ENCODE data around the gene KLHL4. TPM values are rescaled to one million over a fixed set of nuclear protein-coding genes. Genes with fewer than 3 reads are reported as not detected.
"Not testable (repeated sequence)": the region's sequence is repeated elsewhere in the genome, so short reads cannot be mapped to it uniquely, and the experiment has no call there.

KLHL4 gene
- total and polyA plus RNA-seq, 2 donors: 0.16 to 1.7 TPM

DNA sequence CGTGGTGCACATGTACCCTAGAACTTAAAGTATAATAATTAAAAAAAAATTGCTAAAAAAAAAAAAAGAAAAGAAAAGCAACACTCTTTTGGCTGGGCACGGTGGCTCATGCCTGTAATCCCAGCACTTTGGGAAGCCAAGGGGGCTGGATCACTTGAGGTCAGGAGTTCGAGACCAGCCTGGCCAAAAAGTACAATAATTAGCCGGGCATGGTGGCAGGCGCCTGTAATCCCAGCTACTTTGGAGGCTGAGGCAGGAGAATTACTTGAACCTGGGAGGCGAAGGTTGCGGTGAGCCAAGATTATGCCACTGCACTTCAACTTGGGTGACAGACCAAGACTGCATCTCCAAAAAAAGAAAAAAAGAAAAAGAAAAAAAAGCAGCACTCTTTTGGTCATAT, 171.6 kb downstream of the KLHL4 start:
- 95% methylated on average over 7 of the region's 7 CpGs for WGBS

DNA sequence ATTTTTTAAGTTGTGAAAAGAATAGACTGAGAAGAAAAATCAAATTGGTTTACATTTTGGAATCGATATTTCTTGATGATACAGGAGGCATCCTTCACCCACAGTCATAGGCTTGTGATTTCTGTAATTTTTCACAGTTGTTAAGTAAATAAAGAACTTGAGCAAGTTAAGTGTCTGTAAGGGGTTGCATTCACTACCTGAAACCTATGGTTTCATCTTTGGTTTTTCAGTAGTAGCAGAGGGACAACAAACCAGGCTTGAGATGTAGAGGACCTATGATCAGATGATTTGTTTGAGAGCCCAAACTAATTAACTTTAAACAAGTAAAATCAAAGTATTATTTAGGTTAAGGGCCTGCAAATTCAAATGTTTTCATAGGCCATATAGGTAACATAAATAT, 175.6 kb downstream of the KLHL4 start:
- no peak for DNase-seq (ENCODE audit: low read depth in 6 of 9, low spot score in 9 of 9)
- WGBS: 88% methylated on average over 1 of the region's 1 CpG
- Histone ChIP-seq H3K27ac (ENCODE audit: low read depth in 1 of 2, low read length in 1 of 2) (no peak overlapping the region), H3K4me3 (ENCODE audit: low read length in 2 of 2) (no peak overlapping the region), H3K4me1 (ENCODE audit: control insufficient read depth in 2 of 2, insufficient read depth in 2 of 2, low read length in 2 of 2) (no peaks in the 10 kb centered on the region), H3K9me3 (ENCODE audit: control insufficient read depth in 2 of 2, insufficient read depth in 1 of 2, low read length in 1 of 2) (no peaks in the 10 kb centered on the region), H3K27me3 (ENCODE audit: control insufficient read depth in 2 of 2, insufficient read depth in 1 of 2, low read length in 1 of 2) (no peaks in the 10 kb centered on the region), H3K36me3 (ENCODE audit: control insufficient read depth in 2 of 2, insufficient read depth in 2 of 2, low read length in 1 of 2) (no peaks in the 10 kb centered on the region)

More for the DNA sequence above, 171.6 kb downstream of the KLHL4 start:
- H3K27me3 ChIP-seq (ENCODE audit: control insufficient read depth in 2 of 2, insufficient read depth in 1 of 2, low read length in 1 of 2); H3K4me1 ChIP-seq (ENCODE audit: control insufficient read depth in 2 of 2, insufficient read depth in 2 of 2, low read length in 2 of 2); H3K4me3 ChIP-seq (ENCODE audit: low read length in 2 of 2); H3K9me3 ChIP-seq (ENCODE audit: control insufficient read depth in 2 of 2, insufficient read depth in 1 of 2, low read length in 1 of 2); H3K36me3 ChIP-seq (ENCODE audit: control insufficient read depth in 2 of 2, insufficient read depth in 2 of 2, low read length in 1 of 2); H3K27ac ChIP-seq (ENCODE audit: low read depth in 1 of 2, low read length in 1 of 2); DNase-seq (ENCODE audit: low read depth in 6 of 9, low spot score in 9 of 9): not testable (repeated sequence)

DNA sequence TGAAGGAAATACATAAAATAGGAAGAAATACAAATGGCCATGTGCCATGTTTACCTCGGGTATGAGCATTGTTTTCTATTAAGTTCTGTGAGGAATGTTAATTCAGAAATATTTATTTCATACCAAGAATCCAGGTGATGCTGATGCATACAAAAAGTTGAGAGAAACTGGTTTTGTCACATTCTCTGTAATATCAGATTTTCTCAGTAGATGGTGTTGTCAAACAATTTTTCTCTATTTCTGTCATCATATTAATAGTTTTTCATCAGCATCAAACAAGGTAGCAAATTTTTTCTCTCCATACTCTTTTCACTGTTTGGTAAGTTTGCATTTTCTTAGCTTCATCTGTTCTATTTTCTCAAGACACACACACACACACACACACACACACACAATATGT, 179.8 kb downstream of the KLHL4 start:
- no peak for DNase-seq (ENCODE audit: low read depth in 6 of 9, low spot score in 9 of 9)
- Histone ChIP-seq H3K4me1 (ENCODE audit: control insufficient read depth in 2 of 2, insufficient read depth in 2 of 2, low read length in 2 of 2) (no peaks in the 10 kb centered on the region), H3K36me3 (ENCODE audit: control insufficient read depth in 2 of 2, insufficient read depth in 2 of 2, low read length in 1 of 2) (no peaks in the 10 kb centered on the region), H3K27ac (ENCODE audit: low read depth in 1 of 2, low read length in 1 of 2) (no peak overlapping the region), H3K4me3 (ENCODE audit: low read length in 2 of 2) (no peak overlapping the region), H3K27me3 (ENCODE audit: control insufficient read depth in 2 of 2, insufficient read depth in 1 of 2, low read length in 1 of 2) (no peaks in the 10 kb centered on the region), H3K9me3 (ENCODE audit: control insufficient read depth in 2 of 2, insufficient read depth in 1 of 2, low read length in 1 of 2) (no peaks in the 10 kb centered on the region)
- WGBS: 78% methylated on average over 1 of the region's 1 CpG

GRCh38 chrX:87702795-87703194, 185.2 kb downstream of the KLHL4 start:
- Histone ChIP-seq H3K4me1 (ENCODE audit: control insufficient read depth in 2 of 2, insufficient read depth in 2 of 2, low read length in 2 of 2) (no peaks in the 10 kb centered on the region), H3K27me3 (ENCODE audit: control insufficient read depth in 2 of 2, insufficient read depth in 1 of 2, low read length in 1 of 2) (no peaks in the 10 kb centered on the region), H3K9me3 (ENCODE audit: control insufficient read depth in 2 of 2, insufficient read depth in 1 of 2, low read length in 1 of 2) (peaks cover 0 to 4% of the 10 kb centered on the region in 2 donors), H3K36me3 (ENCODE audit: control insufficient read depth in 2 of 2, insufficient read depth in 2 of 2, low read length in 1 of 2) (no peaks in the 10 kb centered on the region), H3K27ac (ENCODE audit: low read depth in 1 of 2, low read length in 1 of 2) (no peak overlapping the region), H3K4me3 (ENCODE audit: low read length in 2 of 2) (no peak overlapping the region)
- 83% methylated on average over 3 of the region's 3 CpGs for WGBS
- DNase-seq (ENCODE audit: low read depth in 6 of 9, low spot score in 9 of 9): no peak

DNA sequence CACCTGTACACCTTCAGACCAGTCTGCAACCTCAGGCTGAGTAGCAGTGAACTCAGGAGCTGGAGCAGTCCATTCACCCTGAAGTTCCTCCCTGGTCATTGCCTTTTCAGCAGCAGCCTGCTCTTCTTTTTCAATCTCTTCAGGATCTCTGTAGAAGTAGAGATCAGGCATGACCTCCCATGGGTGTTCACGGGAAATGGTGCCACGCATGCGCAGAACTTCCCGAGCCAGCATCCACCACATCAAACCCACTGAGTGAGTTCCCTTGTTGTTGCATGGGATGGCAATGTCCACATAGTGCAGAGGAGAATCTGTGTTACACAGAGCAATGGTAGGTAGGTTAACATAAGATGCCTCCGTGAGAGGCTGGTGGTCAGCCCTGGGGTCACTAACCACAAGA, 185.9 kb downstream of the KLHL4 start:
- not testable (repeated sequence) for H3K27ac ChIP-seq (ENCODE audit: low read depth in 1 of 2, low read length in 1 of 2); DNase-seq (ENCODE audit: low read depth in 6 of 9, low spot score in 9 of 9); H3K36me3 ChIP-seq (ENCODE audit: control insufficient read depth in 2 of 2, insufficient read depth in 2 of 2, low read length in 1 of 2); H3K27me3 ChIP-seq (ENCODE audit: control insufficient read depth in 2 of 2, insufficient read depth in 1 of 2, low read length in 1 of 2); H3K4me1 ChIP-seq (ENCODE audit: control insufficient read depth in 2 of 2, insufficient read depth in 2 of 2, low read length in 2 of 2); H3K9me3 ChIP-seq (ENCODE audit: control insufficient read depth in 2 of 2, insufficient read depth in 1 of 2, low read length in 1 of 2); H3K4me3 ChIP-seq (ENCODE audit: low read length in 2 of 2)
- WGBS: 96% methylated on average over 2 of the region's 5 CpGs

- H3K27ac ChIP-seq (ENCODE audit: low read depth in 1 of 2, low read length in 1 of 2): no peak overlapping the region
- H3K4me3 ChIP-seq (ENCODE audit: low read length in 2 of 2): no peak overlapping the region
- no peaks in the 10 kb centered on the region for H3K27me3 ChIP-seq (ENCODE audit: control insufficient read depth in 2 of 2, insufficient read depth in 1 of 2, low read length in 1 of 2)
- no peaks in the 10 kb centered on the region for H3K4me1 ChIP-seq (ENCODE audit: control insufficient read depth in 2 of 2, insufficient read depth in 2 of 2, low read length in 2 of 2)
- WGBS: 95% methylated on average over 2 of the region's 2 CpGs
- no peaks in the 10 kb centered on the region for H3K36me3 ChIP-seq (ENCODE audit: control insufficient read depth in 2 of 2, insufficient read depth in 2 of 2, low read length in 1 of 2)
- no peak for DNase-seq (ENCODE audit: low read depth in 6 of 9, low spot score in 9 of 9)
- H3K9me3 ChIP-seq (ENCODE audit: control insufficient read depth in 2 of 2, insufficient read depth in 1 of 2, low read length in 1 of 2): peaks cover 0 to 10% of the 10 kb centered on the region in 2 donors
These were observed 188.5 kb downstream of the KLHL4 start for GRCh38 chrX:87706134-87706533.

DNA sequence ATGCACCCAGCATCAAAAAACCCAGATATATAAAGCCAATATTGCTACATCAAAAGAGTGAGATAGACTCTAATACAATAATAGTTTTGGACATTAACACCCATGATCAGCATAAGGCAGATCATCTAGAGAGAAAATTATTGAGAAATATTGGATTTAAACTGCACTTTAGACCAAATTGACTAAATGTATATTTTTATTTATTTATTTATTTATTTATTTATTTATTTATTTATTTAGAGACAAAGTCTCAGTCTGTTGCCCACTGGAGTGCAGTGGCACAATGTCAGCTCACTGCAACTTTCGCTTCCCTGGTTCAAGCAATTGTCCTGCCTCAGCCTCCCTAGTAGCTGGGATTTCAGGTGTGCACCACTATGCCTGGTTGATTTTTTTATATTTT, 193.0 kb downstream of the KLHL4 start:
- no peak overlapping the region for H3K27ac ChIP-seq (ENCODE audit: low read depth in 1 of 2, low read length in 1 of 2)
- peaks cover 0 to 10% of the 10 kb centered on the region in 2 donors for H3K9me3 ChIP-seq (ENCODE audit: control insufficient read depth in 2 of 2, insufficient read depth in 1 of 2, low read length in 1 of 2)
- H3K4me1 ChIP-seq (ENCODE audit: control insufficient read depth in 2 of 2, insufficient read depth in 2 of 2, low read length in 2 of 2): no peaks in the 10 kb centered on the region
- WGBS: 100% methylated on average over 1 of the region's 1 CpG
- H3K36me3 ChIP-seq (ENCODE audit: control insufficient read depth in 2 of 2, insufficient read depth in 2 of 2, low read length in 1 of 2): no peaks in the 10 kb centered on the region
- H3K27me3 ChIP-seq (ENCODE audit: control insufficient read depth in 2 of 2, insufficient read depth in 1 of 2, low read length in 1 of 2): no peaks in the 10 kb centered on the region
- H3K4me3 ChIP-seq (ENCODE audit: low read length in 2 of 2): no peak overlapping the region
- DNase-seq (ENCODE audit: low read depth in 6 of 9, low spot score in 9 of 9): no peak

Measured in thymus (tissue), 11 donors.